Measurements from ENCODE around the gene THOC2.

DNA sequence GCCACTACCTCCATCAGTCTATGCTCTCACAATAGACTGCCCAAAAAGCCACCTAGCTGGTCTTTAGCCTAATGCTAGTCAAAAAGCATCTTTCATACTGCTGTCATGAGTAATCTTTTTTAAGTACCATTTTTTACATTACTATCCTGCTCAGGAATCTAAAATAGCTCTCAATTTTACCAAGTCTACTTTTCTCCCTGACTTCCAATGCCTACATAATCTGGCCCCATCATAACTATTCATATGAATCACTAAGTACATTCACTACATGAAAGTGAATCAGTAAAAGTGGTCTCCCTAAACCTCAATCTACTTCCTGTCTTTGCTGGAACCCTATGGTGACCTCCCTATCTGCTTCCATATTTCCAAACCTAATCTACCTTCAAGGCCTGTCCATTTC lies 105.9 kb downstream of the THOC2 start:
- TF ChIP-seq BHLHE40 (IDR thresholded peaks at IDR 0.05; ENCODE audit: borderline replicate concordance): no peak
- TF ChIP-seq SUZ12 (IDR thresholded peaks at IDR 0.05): no peak
- no peak for TF ChIP-seq SP1 (IDR thresholded peaks at IDR 0.05)
- TF ChIP-seq ARNT (IDR thresholded peaks at IDR 0.05): no peak
- no peak for TF ChIP-seq FOXK2 (IDR thresholded peaks at IDR 0.05)
- no peak for TF ChIP-seq HDGF (IDR thresholded peaks at IDR 0.05; ENCODE audit: borderline replicate concordance)
- no peak for TF ChIP-seq TARDBP (IDR thresholded peaks at IDR 0.05)
- no peak for TF ChIP-seq FOXA1 (IDR thresholded peaks at IDR 0.05)
- TF ChIP-seq ELF4 (IDR thresholded peaks at IDR 0.05): no peak

Data from HEK293T (cell line).